CD14-positive monocyte (primary cell): ENCODE data around the gene BANF1. TPM values are rescaled to one million over a fixed set of nuclear protein-coding genes. Genes with fewer than 3 reads are reported as not detected.

Source experiments
- DNase-seq, 3 donors: peaks; one replicate each; pipeline ENCODE4 v3.0.0-alpha.2; 2011 to 2022
- H2AFZ ChIP-seq: 2 replicates; pipeline ENCODE4 v1.6.0; 2012; ENCODE audit warnings: mild to moderate bottlenecking, low read depth, low read length, inconsistent platforms; ENCODE audit not compliant: insufficient read depth, poor library complexity, severe bottlenecking
- H3K27ac ChIP-seq, 2 donors: 1 replicate in 1 of 2; 2 replicates in 1 of 2; pipeline ENCODE4 v1.5.1; 2012 to 2013; ENCODE audit warnings: low read length in 2 of 2, control low read depth in 1 of 2, inconsistent platforms in 1 of 2, low read depth in 1 of 2, mild to moderate bottlenecking in 1 of 2
- H3K27me3 ChIP-seq, 2 donors: one replicate each; pipeline versions ENCODE4 v1.6.0 to v1.6.1; 2011 to 2013; ENCODE audit warnings: low read length in 2 of 2; ENCODE audit not compliant: control insufficient read depth in 2 of 2, insufficient read depth in 2 of 2
- H3K36me3 ChIP-seq, 2 donors: replicated peaks in 1 of 2; 1 replicate in 1 of 2; 2 replicates in 1 of 2; pipeline versions ENCODE4 v1.5.1 to v1.6.1; 2012 to 2013; ENCODE audit warnings: low read length in 2 of 2, control low read depth in 1 of 2, inconsistent platforms in 1 of 2, mild to moderate bottlenecking in 1 of 2; ENCODE audit not compliant: insufficient read depth in 2 of 2, control insufficient read depth in 1 of 2
- H3K4me1 ChIP-seq, 2 donors: 1 replicate in 1 of 2; 2 replicates in 1 of 2; pipeline versions ENCODE4 v1.5.1 to v1.6.1; 2012 to 2013; ENCODE audit warnings: low read length in 2 of 2, control low read depth in 1 of 2, inconsistent platforms in 1 of 2, mild to moderate bottlenecking in 1 of 2, moderate library complexity in 1 of 2; ENCODE audit not compliant: insufficient read depth in 2 of 2, control insufficient read depth in 1 of 2
- H3K4me2 ChIP-seq: replicated peaks from 2 replicates; pipeline ENCODE3; 2012; ENCODE audit warnings: low read length, moderate library complexity, mild to moderate bottlenecking; ENCODE audit not compliant: poor library complexity, severe bottlenecking; ENCODE audit errors: extremely low read depth
- H3K4me3 ChIP-seq, 3 experiments: fragments of 200-600 bp in 1 of 3; sonication (generic) in 1 of 3; replicated peaks in 1 of 3; 1 replicate in 2 of 3; 2 replicates in 1 of 3; pipeline ENCODE4 v1.5.1; 2011 to 2013; ENCODE audit warnings: low read length in 3 of 3, mild to moderate bottlenecking in 3 of 3, control low read depth in 2 of 3, low read depth in 2 of 3, inconsistent platforms in 1 of 3, moderate library complexity in 1 of 3
- H3K79me2 ChIP-seq: 2 replicates; pipeline ENCODE4 v1.6.0; 2012; ENCODE audit warnings: mild to moderate bottlenecking, control low read depth, inconsistent platforms, low read length, moderate library complexity; ENCODE audit not compliant: insufficient read depth
- H3K9ac ChIP-seq: 2 replicates; pipeline ENCODE4 v1.6.0; 2017; ENCODE audit warnings: low read length, mild to moderate bottlenecking; ENCODE audit not compliant: insufficient read depth, poor library complexity, severe bottlenecking
- H3K9me3 ChIP-seq, 2 donors: replicated peaks in 1 of 2; 1 replicate in 1 of 2; 2 replicates in 1 of 2; pipeline versions ENCODE4 v1.5.1 to v1.6.1; 2012 to 2013; ENCODE audit warnings: low read length in 2 of 2, control low read depth in 1 of 2; ENCODE audit not compliant: control insufficient read depth in 1 of 2, insufficient read depth in 1 of 2
- H4K20me1 ChIP-seq: 2 replicates; pipeline ENCODE4 v1.6.0; 2012; ENCODE audit warnings: mild to moderate bottlenecking, low read length, control low read depth, moderate library complexity; ENCODE audit not compliant: insufficient read depth
- H3K27ac Mint-ChIP-seq, 7 donors: one replicate each; pipeline ENCODE4 v1.8.0; 2020; ENCODE audit warnings: mild to moderate bottlenecking in 7 of 7, mixed read lengths in 7 of 7, moderate library complexity in 6 of 7, inconsistent platforms in 2 of 7
- H3K27me3 Mint-ChIP-seq, 3 donors: one replicate each; pipeline ENCODE4 v1.8.0; 2021 to 2022; ENCODE audit warnings: low read depth in 3 of 3, mild to moderate bottlenecking in 3 of 3, mixed read lengths in 3 of 3, moderate library complexity in 3 of 3, inconsistent platforms in 1 of 3
- H3K36me3 Mint-ChIP-seq, 2 donors: one replicate each; pipeline ENCODE4 v1.8.0; 2020; ENCODE audit warnings: mixed read lengths in 2 of 2, inconsistent platforms in 1 of 2, mild to moderate bottlenecking in 1 of 2
- H3K4me1 Mint-ChIP-seq: one replicate; pipeline ENCODE4 v1.8.0; 2020; ENCODE audit warnings: mild to moderate bottlenecking, mixed read lengths
- H3K4me3 Mint-ChIP-seq, 2 donors: one replicate each; pipeline ENCODE4 v1.8.0; 2020; ENCODE audit warnings: mild to moderate bottlenecking in 2 of 2, mixed read lengths in 2 of 2, moderate library complexity in 1 of 2
- H3K9me3 Mint-ChIP-seq, 7 donors: one replicate each; pipeline ENCODE4 v1.8.0; 2020 to 2022; ENCODE audit warnings: mixed read lengths in 7 of 7, mild to moderate bottlenecking in 6 of 7, moderate library complexity in 6 of 7, inconsistent platforms in 2 of 7
- CTCF ChIP-seq: fragments of 200-600 bp; IDR thresholded peaks from one replicate; pipeline ENCODE4 v1.8.0; 2022; ENCODE audit warnings: antibody characterized with exemption, mild to moderate bottlenecking
- WGBS: methylation state at CpG from one replicate; pipeline ENCODE4 v1.1.5; 2013; ENCODE audit warnings: missing lambda C conversion rate; ENCODE audit not compliant: insufficient coverage; 5-methylcytosine and 5-hydroxymethylcytosine counted together
- intact Hi-C, 2 donors: fragments of 100-400 bp; cut with micrococcal nuclease; formaldehyde crosslinking; loops; one replicate each; pipeline versions ENCODE4 v1.15.0 to v1.15.1; 2023
- polyA plus RNA-seq, 3 donors: library from polyadenylated mRNA; depleted of rRNA in 1 of 3; unstranded in 2 of 3; stranded (reverse) in 1 of 3; fragments of 300-500 nt in 2 of 3; fragments of >200 nt in 1 of 3; fragmentation: Illumina TruSeq in 2 of 3; gene quantifications; 1 replicate in 2 of 3; 2 replicates in 1 of 3; pipeline ENCODE4 v1.2.3, GENCODE V29; 2012 to 2021

BANF1 gene
- polyA plus RNA-seq, 3 donors = 79.9 to 175 (median 142) TPM

- no peak overlapping the region for H3K9ac ChIP-seq
- WGBS = 95% methylated on average over 6 of the region's 22 CpGs
- H2AFZ ChIP-seq = no peak overlapping the region
- intact Hi-C loops = no loop called here
- Mint-ChIP-seq H3K9me3 (no peaks in the 10 kb centered on the region), H3K27me3 (peaks cover 0 to 4% (median 0%) of the 10 kb centered on the region in 3 donors), H3K4me1 (peaks cover 8% of the 10 kb centered on the region), H3K4me3 (no peak overlapping the region), H3K27ac (peak overlapping the region in 1 of 7 donors; percentile 48), H3K36me3 (peaks cover 18 to 28% of the 10 kb centered on the region in 2 donors)
- H3K36me3 ChIP-seq = peaks cover 16 to 23% of the 10 kb centered on the region in 2 donors
- DNase-seq = no peak
- no peaks in the 10 kb centered on the region for H3K79me2 ChIP-seq
- H3K4me3 ChIP-seq = no peak overlapping the region
- no peak overlapping the region for H3K27ac ChIP-seq
- no peaks in the 10 kb centered on the region for H4K20me1 ChIP-seq
- TF ChIP-seq CTCF = no peak
- no peaks in the 10 kb centered on the region for H3K9me3 ChIP-seq
- no peak overlapping the region for H3K4me2 ChIP-seq
- peaks cover 16 to 20% of the 10 kb centered on the region in 2 donors for H3K4me1 ChIP-seq
- no peaks in the 10 kb centered on the region for H3K27me3 ChIP-seq
Observed at GRCh38 chr11:65982824-65983588, 19.3 kb upstream of the BANF1 start.

- H3K9ac ChIP-seq = no peak overlapping the region
- WGBS = 92% methylated on average over 5 of the region's 5 CpGs
- no peaks in the 10 kb centered on the region for H3K9me3 Mint-ChIP-seq
Observed at GRCh38 chr11:65983589-65983987, 18.7 kb upstream of the BANF1 start.

More at GRCh38 chr11:65983589-65983987, 18.7 kb upstream of the BANF1 start:
- Histone ChIP-seq H4K20me1 (no peaks in the 10 kb centered on the region), H3K4me2 (no peak overlapping the region), H3K36me3 (peaks cover 10 to 17% of the 10 kb centered on the region in 2 donors), H3K4me3 (no peak overlapping the region), H3K4me1 (peaks cover 16 to 20% of the 10 kb centered on the region in 2 donors), H3K27ac (no peak overlapping the region), H2AFZ (no peak overlapping the region), H3K9me3 (no peaks in the 10 kb centered on the region), H3K27me3 (no peaks in the 10 kb centered on the region), H3K79me2 (no peaks in the 10 kb centered on the region)
- H3K27ac Mint-ChIP-seq = no peak overlapping the region
- intact Hi-C loops = no loop called here
- H3K36me3 Mint-ChIP-seq = peaks cover 13 to 22% of the 10 kb centered on the region in 2 donors
- no peak for TF ChIP-seq CTCF
- peaks cover 8% of the 10 kb centered on the region for H3K4me1 Mint-ChIP-seq
- H3K27me3 Mint-ChIP-seq = peaks cover 0 to 4% (median 0%) of the 10 kb centered on the region in 3 donors
- no peak for DNase-seq
- no peak overlapping the region for H3K4me3 Mint-ChIP-seq
